ENCODE results near the gene MRAP.

The MRAP gene

GRCh38 chr21:32282992-32283391, 15.7 kb upstream of the MRAP start:
- no peak overlapping the region for H3K4me2 ChIP-seq (ENCODE audit: low read length)
- H4K20me1 ChIP-seq (ENCODE audit: insufficient read depth, low read length): no peaks in the 10 kb centered on the region
- no peaks in the 10 kb centered on the region for H3K9me3 ChIP-seq (ENCODE audit: low read length)
- TF ChIP-seq EZH2 (IDR thresholded peaks at IDR 0.05; ENCODE audit: borderline replicate concordance, low read length): no peak
- no peak overlapping the region for H3K27ac ChIP-seq (ENCODE audit: low read depth, low read length, poor library complexity, severe bottlenecking)
- H3K4me1 ChIP-seq (ENCODE audit: insufficient read depth, low read length, severe bottlenecking): peaks cover 11% of the 10 kb centered on the region
- H3K9ac ChIP-seq (ENCODE audit: low read length): no peak overlapping the region
- H3F3A ChIP-seq (ENCODE audit: insufficient read depth, low read length): no peaks in the 10 kb centered on the region
- no peaks in the 10 kb centered on the region for H3K9me2 ChIP-seq (ENCODE audit: low read depth, low read length)
- H2AFZ ChIP-seq (ENCODE audit: low read length): no peak overlapping the region
- H3K79me2 ChIP-seq (ENCODE audit: insufficient read depth, low read length): peaks cover 4% of the 10 kb centered on the region; the same call in 1 of the 2 replicates
- H3K36me3 ChIP-seq (ENCODE audit: insufficient read depth, low read length): no peaks in the 10 kb centered on the region
- H3K4me3 ChIP-seq (ENCODE audit: low read depth, low read length, poor library complexity, severe bottlenecking): no peak overlapping the region
- H3K27me3 ChIP-seq (ENCODE audit: insufficient read depth, low read length): no peaks in the 10 kb centered on the region

DNA sequence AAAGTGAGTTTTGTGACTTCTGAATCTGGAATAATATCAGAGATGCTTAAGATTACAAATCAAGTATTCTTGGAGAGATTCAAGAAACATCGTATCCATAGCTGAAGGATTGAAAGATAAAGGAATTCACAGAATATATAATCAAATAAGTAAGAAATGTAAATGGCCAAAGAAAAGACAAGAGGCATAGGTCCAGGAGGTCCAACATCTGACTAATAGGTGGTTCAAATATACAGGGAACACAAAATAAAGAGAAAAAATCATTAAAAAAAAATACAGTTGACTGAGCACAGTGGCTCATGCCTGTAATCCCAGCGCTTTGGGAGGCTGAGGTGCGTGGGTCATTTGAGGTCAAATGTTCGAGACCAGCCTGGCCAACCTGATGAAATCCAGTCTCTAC, 13.2 kb upstream of the MRAP start:
- H2AFZ ChIP-seq (ENCODE audit: low read length): no peak overlapping the region

GRCh38 chr21:32297449-32297848, 1.2 kb upstream of the MRAP start:
- TF ChIP-seq CTCF (IDR thresholded peaks at IDR 0.05; ENCODE audit: low read length): no peak
- no peak for TF ChIP-seq EZH2 (IDR thresholded peaks at IDR 0.05; ENCODE audit: borderline replicate concordance, low read length)
- no peak overlapping the region for H2AFZ ChIP-seq (ENCODE audit: low read length)
- no peaks in the 10 kb centered on the region for H3K79me2 ChIP-seq (ENCODE audit: insufficient read depth, low read length)
- no peak overlapping the region for H3K4me2 ChIP-seq (ENCODE audit: low read length)
- no peaks in the 10 kb centered on the region for H3K4me1 ChIP-seq (ENCODE audit: insufficient read depth, low read length, severe bottlenecking)
- no peaks in the 10 kb centered on the region for H4K20me1 ChIP-seq (ENCODE audit: insufficient read depth, low read length)
- H3K9me3 ChIP-seq (ENCODE audit: low read length): no peaks in the 10 kb centered on the region
- no peak overlapping the region for H3K9ac ChIP-seq (ENCODE audit: low read length)
- no peaks in the 10 kb centered on the region for H3K9me2 ChIP-seq (ENCODE audit: low read depth, low read length)
- H3K4me3 ChIP-seq (ENCODE audit: low read depth, low read length, poor library complexity, severe bottlenecking): no peak overlapping the region
- H3K27ac ChIP-seq (ENCODE audit: low read depth, low read length, poor library complexity, severe bottlenecking): no peak overlapping the region
- H3K27me3 ChIP-seq (ENCODE audit: insufficient read depth, low read length): no peaks in the 10 kb centered on the region
- H3K36me3 ChIP-seq (ENCODE audit: insufficient read depth, low read length): 0 out of 2 replicates have a peak, but pooled peaks cover 14% of the 10 kb centered on the region
- no peaks in the 10 kb centered on the region for H3F3A ChIP-seq (ENCODE audit: insufficient read depth, low read length)

More for the DNA sequence above, 13.2 kb upstream of the MRAP start:
- no peaks in the 10 kb centered on the region for H3K9me2 ChIP-seq (ENCODE audit: low read depth, low read length)
- H3K9ac ChIP-seq (ENCODE audit: low read length): no peak overlapping the region
- no peaks in the 10 kb centered on the region for H4K20me1 ChIP-seq (ENCODE audit: insufficient read depth, low read length)
- H3K9me3 ChIP-seq (ENCODE audit: low read length): no peaks in the 10 kb centered on the region
- H3K27ac ChIP-seq (ENCODE audit: low read depth, low read length, poor library complexity, severe bottlenecking): no peak overlapping the region
- H3K4me1 ChIP-seq (ENCODE audit: insufficient read depth, low read length, severe bottlenecking): no peaks in the 10 kb centered on the region
- TF ChIP-seq EZH2 (IDR thresholded peaks at IDR 0.05; ENCODE audit: borderline replicate concordance, low read length): no peak
- TF ChIP-seq CTCF (IDR thresholded peaks at IDR 0.05; ENCODE audit: low read length): no peak
- no peak overlapping the region for H3K4me2 ChIP-seq (ENCODE audit: low read length)
- no peaks in the 10 kb centered on the region for H3K36me3 ChIP-seq (ENCODE audit: insufficient read depth, low read length)
- H3K4me3 ChIP-seq (ENCODE audit: low read depth, low read length, poor library complexity, severe bottlenecking): no peak overlapping the region
- H3F3A ChIP-seq (ENCODE audit: insufficient read depth, low read length): no peaks in the 10 kb centered on the region
- no peaks in the 10 kb centered on the region for H3K79me2 ChIP-seq (ENCODE audit: insufficient read depth, low read length)
- H3K27me3 ChIP-seq (ENCODE audit: insufficient read depth, low read length): no peaks in the 10 kb centered on the region

GRCh38 chr21:32298148-32298559, 501 bp upstream of the MRAP start:
- Histone ChIP-seq H3K9me3 (ENCODE audit: low read length) (no peaks in the 10 kb centered on the region), H3K9me2 (ENCODE audit: low read depth, low read length) (no peaks in the 10 kb centered on the region), H3K36me3 (ENCODE audit: insufficient read depth, low read length) (0 out of 2 replicates have a peak, but pooled peaks cover 17% of the 10 kb centered on the region), H3K4me2 (ENCODE audit: low read length) (no peak overlapping the region), H3K4me3 (ENCODE audit: low read depth, low read length, poor library complexity, severe bottlenecking) (no peak overlapping the region), H3K9ac (ENCODE audit: low read length) (no peak overlapping the region), H4K20me1 (ENCODE audit: insufficient read depth, low read length) (no peaks in the 10 kb centered on the region), H3K27me3 (ENCODE audit: insufficient read depth, low read length) (no peaks in the 10 kb centered on the region), H2AFZ (ENCODE audit: low read length) (no peak overlapping the region), H3K4me1 (ENCODE audit: insufficient read depth, low read length, severe bottlenecking) (no peaks in the 10 kb centered on the region), H3F3A (ENCODE audit: insufficient read depth, low read length) (no peaks in the 10 kb centered on the region), H3K79me2 (ENCODE audit: insufficient read depth, low read length) (no peaks in the 10 kb centered on the region), H3K27ac (ENCODE audit: low read depth, low read length, poor library complexity, severe bottlenecking) (no peak overlapping the region)
- no peak for TF ChIP-seq CTCF (IDR thresholded peaks at IDR 0.05; ENCODE audit: low read length)
- no peak for TF ChIP-seq EZH2 (IDR thresholded peaks at IDR 0.05; ENCODE audit: borderline replicate concordance, low read length)
